Activated CD8-positive, alpha-beta memory T cell treated with anti-CD3 and anti-CD28 coated beads for 1 hour (primary cell): Measurements from ENCODE around the gene RNASET2.
"Not testable (repeated sequence)": the region's sequence is repeated elsewhere in the genome, so short reads cannot be mapped to it uniquely, and the experiment has no call there.

ENCODE experiments used
- DNase-seq, 2 donors: peaks; one replicate each; pipeline ENCODE4 v3.0.0-alpha.2; 2020; ENCODE audit warnings: low read depth in 1 of 2; ENCODE audit errors: extremely low read depth in 1 of 2

The RNASET2 gene

GRCh38 chr6:166905505-166906134 lies 50.7 kb downstream of the RNASET2 start:
- DNase-seq = no peak

- DNase-seq = no peak
Measured at GRCh38 chr6:166905013-166905412, 51.3 kb downstream of the RNASET2 start.

GRCh38 chr6:166904101-166904746 lies 52.1 kb downstream of the RNASET2 start:
- no peak for DNase-seq

- no peak for DNase-seq
Measured at GRCh38 chr6:166903500-166903899, 52.9 kb downstream of the RNASET2 start.

- DNase-seq = no peak
Measured at GRCh38 chr6:166903027-166903426, 53.3 kb downstream of the RNASET2 start.

GRCh38 chr6:166902211-166902755 lies 54.1 kb downstream of the RNASET2 start:
- no peak for DNase-seq

- no peak for DNase-seq
Measured at GRCh38 chr6:166901626-166902025, 54.7 kb downstream of the RNASET2 start.

- no peak for DNase-seq
Measured at GRCh38 chr6:166900956-166901607, 55.3 kb downstream of the RNASET2 start.

- no peak for DNase-seq
Measured at GRCh38 chr6:166900130-166900708, 56.1 kb downstream of the RNASET2 start.

- DNase-seq = no peak
Measured at GRCh38 chr6:166898910-166899309, 57.4 kb downstream of the RNASET2 start.

- not testable (repeated sequence) for DNase-seq
Measured at GRCh38 chr6:166894614-166895013, 61.7 kb downstream of the RNASET2 start.

GRCh38 chr6:166892472-166892871 lies 63.9 kb downstream of the RNASET2 start:
- not testable (repeated sequence) for DNase-seq

GRCh38 chr6:166886773-166887172 lies 69.6 kb downstream of the RNASET2 start:
- DNase-seq = not testable (repeated sequence)

GRCh38 chr6:166884958-166885357 lies 71.4 kb downstream of the RNASET2 start:
- DNase-seq = not testable (repeated sequence)

GRCh38 chr6:166879594-166879993 lies 76.8 kb downstream of the RNASET2 start:
- no peak for DNase-seq
